ENCODE data around the gene ARRB1.

GRCh38 chr11:75349521-75350116 is 1.8 kb downstream of the ARRB1 start:
- TF ChIP-seq CTCF (IDR thresholded peaks at IDR 0.05), result no peak
- no peak for TF ChIP-seq POLR2AphosphoS5 (IDR thresholded peaks at IDR 0.05)
- TF ChIP-seq POLR2A (IDR thresholded peaks at IDR 0.05), result no peak
